Prostate gland (tissue), 2 donors: ENCODE measurements around the gene INPP5A. TPM values are rescaled to one million over a fixed set of nuclear protein-coding genes. Genes with fewer than 3 reads are reported as not detected.

Experiments
- DNase-seq: peaks from one replicate; pipeline ENCODE4 v3.0.0-alpha.2; 2019; ENCODE audit warnings: low spot score
- H3K27ac ChIP-seq, 2 donors: fragments of 200-600 bp; sonication (generic); 2 replicates each; pipeline ENCODE4 v1.5.1; 2017 to 2019
- H3K27me3 ChIP-seq: fragments of 200-600 bp; sonication (generic); replicated peaks from 2 replicates; pipeline ENCODE4 v1.5.1; 2019; ENCODE audit not compliant: insufficient read depth
- H3K36me3 ChIP-seq, 2 donors: fragments of 200-600 bp; sonication (generic); 1 replicate in 1 of 2; 2 replicates in 1 of 2; pipeline versions ENCODE4 v1.5.1 to v1.8.1; 2017 to 2019
- H3K4me1 ChIP-seq: fragments of 200-600 bp; sonication (generic); replicated peaks from 2 replicates; pipeline ENCODE4 v1.5.1; 2019
- H3K4me3 ChIP-seq, 2 donors: fragments of 200-600 bp; sonication (generic); 2 replicates each; pipeline ENCODE4 v1.5.1; 2017 to 2019
- H3K9me3 ChIP-seq: fragments of 200-600 bp; sonication (generic); 2 replicates; pipeline ENCODE4 v1.5.1; 2017
- CTCF ChIP-seq, 4 experiments: fragments of 200-600 bp in 2 of 4; fragments of 450-650 bp in 2 of 4; sonication (generic) in 2 of 4; IDR thresholded peaks; 1 replicate in 3 of 4; 2 replicates in 1 of 4; pipeline ENCODE4 v1.5.1; 2016 to 2019; ENCODE audit warnings: antibody characterized with exemption in 4 of 4, mild to moderate bottlenecking in 2 of 4, moderate library complexity in 2 of 4
- POLR2A ChIP-seq: fragments of 450-650 bp; IDR thresholded peaks from one replicate; pipeline ENCODE4 v1.6.1; 2016; ENCODE audit warnings: antibody characterized with exemption, mild to moderate bottlenecking
- POLR2AphosphoS5 ChIP-seq: sonication (generic); formaldehyde crosslinking; IDR thresholded peaks from one replicate; pipeline ENCODE4 v1.6.1; 2017; ENCODE audit warnings: antibody characterized with exemption
- WGBS: methylation state at CpG from one replicate; pipeline ENCODE4 v1.1.5; 2018; 5-methylcytosine and 5-hydroxymethylcytosine counted together
- intact Hi-C: fragments of 100-400 bp; cut with DNase I; formaldehyde crosslinking; loops from one replicate; pipeline ENCODE4 v1.14.2; 2022
- total RNA-seq, 2 donors: library from RNA; depleted of rRNA; stranded (reverse); fragments of >200 nt; gene quantifications; one replicate each; pipeline ENCODE4 v1.1.0, GENCODE V29; 2016

INPP5A gene
- total RNA-seq, 2 donors from 2014 or later: 49.5 to 83.3 TPM

- H3K27me3 ChIP-seq: no peaks in the 10 kb centered on the region
- DNase-seq: no peak
- H3K36me3 ChIP-seq: no peaks in the 10 kb centered on the region
- 90% methylated on average over 11 of the region's 11 CpGs for WGBS
- TF ChIP-seq POLR2AphosphoS5 (no peak), POLR2A (no peak)
- intact Hi-C loops: no loop called here
- no peaks in the 10 kb centered on the region for H3K9me3 ChIP-seq
- no peaks in the 10 kb centered on the region for H3K4me1 ChIP-seq
- no peak overlapping the region for H3K4me3 ChIP-seq
- H3K27ac ChIP-seq: no peak overlapping the region
Measured at GRCh38 chr10:132804287-132804686, 266.7 kb downstream of the INPP5A start.

DNA sequence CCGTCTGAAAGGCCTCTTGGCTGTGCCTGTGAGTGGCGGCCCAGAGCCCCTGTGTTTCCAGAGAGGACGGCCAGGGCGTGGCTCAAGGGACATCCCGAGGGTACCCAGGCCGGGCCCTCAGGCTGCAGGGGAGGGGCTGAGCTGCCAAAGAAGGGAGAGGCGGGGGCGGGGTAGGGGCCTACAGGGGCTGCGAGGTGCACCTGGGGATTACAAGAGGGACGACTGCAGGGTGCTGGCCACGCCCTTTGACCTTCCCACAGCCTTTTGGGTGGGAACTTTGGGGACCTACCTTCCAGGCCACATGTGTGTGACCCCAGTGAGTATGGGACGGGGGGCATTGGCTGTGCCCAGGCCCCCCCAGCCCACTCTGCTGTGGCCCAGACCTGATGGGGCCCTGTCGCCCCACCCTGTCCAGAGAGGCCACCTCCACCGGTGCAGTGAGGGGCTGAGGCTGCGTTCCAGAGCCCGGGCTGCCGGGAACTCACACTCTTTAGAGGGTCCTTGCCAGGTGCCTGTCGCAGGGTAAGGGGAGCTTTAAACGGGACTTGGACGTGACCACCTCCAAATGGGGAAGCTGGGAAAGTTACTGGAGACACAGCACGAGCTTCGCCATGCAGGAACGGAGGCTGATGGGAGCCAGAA lies 267.3 kb downstream of the INPP5A start:
- H3K27ac ChIP-seq: no peak overlapping the region
- no peaks in the 10 kb centered on the region for H3K27me3 ChIP-seq
- 66% methylated on average over 23 of the region's 23 CpGs for WGBS
- TF ChIP-seq CTCF (IDR thresholded peaks at IDR 0.05) (no peak), POLR2A (no peak), POLR2AphosphoS5 (no peak)
- H3K4me3 ChIP-seq: no peak overlapping the region
- no peaks in the 10 kb centered on the region for H3K9me3 ChIP-seq
- H3K36me3 ChIP-seq: no peaks in the 10 kb centered on the region
- no peaks in the 10 kb centered on the region for H3K4me1 ChIP-seq
- intact Hi-C loops: no loop called here
- no peak for DNase-seq

DNA sequence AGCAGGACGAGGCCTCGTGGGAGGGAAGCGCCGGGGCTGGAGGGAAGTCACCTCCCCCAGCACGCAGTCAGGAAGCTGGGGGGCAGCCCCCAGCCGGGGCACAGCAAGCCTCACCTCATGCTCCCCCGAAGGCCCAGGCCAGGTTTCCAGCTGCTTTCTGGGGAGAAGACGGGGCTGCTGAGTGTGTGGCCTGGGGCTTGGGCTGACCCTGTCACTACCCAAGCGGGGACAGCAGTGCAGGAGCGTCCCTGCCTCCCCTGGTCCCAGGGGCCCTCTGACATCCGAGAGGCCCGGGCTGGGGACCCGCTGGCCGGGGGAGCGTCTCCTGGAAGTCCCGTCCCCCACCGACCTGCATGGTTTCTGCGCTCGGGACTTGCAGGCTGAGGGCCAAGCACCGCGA lies 268.0 kb downstream of the INPP5A start:
- no peaks in the 10 kb centered on the region for H3K27me3 ChIP-seq
- no peaks in the 10 kb centered on the region for H3K9me3 ChIP-seq
- no peaks in the 10 kb centered on the region for H3K4me1 ChIP-seq
- intact Hi-C loops: no loop called here
- H3K27ac ChIP-seq: no peak overlapping the region
- DNase-seq: no peak
- no peak overlapping the region for H3K4me3 ChIP-seq
- 68% methylated on average over 21 of the region's 21 CpGs for WGBS
- no peaks in the 10 kb centered on the region for H3K36me3 ChIP-seq
- TF ChIP-seq POLR2AphosphoS5 (no peak), CTCF (IDR thresholded peaks at IDR 0.05) (no peak), POLR2A (no peak)

DNA sequence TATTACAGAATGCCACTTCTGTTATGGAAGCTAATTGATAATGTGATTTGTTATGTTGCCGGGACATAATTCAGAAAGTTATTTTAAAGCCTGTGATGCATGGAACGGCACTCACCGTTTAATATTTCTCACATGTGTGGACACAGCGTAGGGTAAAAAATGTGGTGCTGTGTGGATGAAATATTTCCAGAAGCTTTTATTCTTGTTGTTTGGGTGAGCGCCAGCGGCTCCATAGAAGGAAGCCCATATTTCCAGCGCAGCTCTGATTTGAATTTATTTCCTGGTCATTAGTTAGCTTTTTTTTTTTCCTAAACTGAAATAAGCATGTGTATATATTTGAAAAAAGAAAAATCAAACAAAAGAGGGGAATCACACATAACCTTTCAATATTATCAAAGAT lies 268.5 kb downstream of the INPP5A start:
- no peak for DNase-seq
- H3K36me3 ChIP-seq: no peaks in the 10 kb centered on the region
- 44% methylated on average over 7 of the region's 7 CpGs for WGBS
- no peaks in the 10 kb centered on the region for H3K4me1 ChIP-seq
- no peak overlapping the region for H3K4me3 ChIP-seq
- H3K27me3 ChIP-seq: peaks cover 3% of the 10 kb centered on the region
- no peak for TF ChIP-seq POLR2AphosphoS5
- intact Hi-C loops: no loop called here
- H3K27ac ChIP-seq: no peak overlapping the region
- no peaks in the 10 kb centered on the region for H3K9me3 ChIP-seq

DNA sequence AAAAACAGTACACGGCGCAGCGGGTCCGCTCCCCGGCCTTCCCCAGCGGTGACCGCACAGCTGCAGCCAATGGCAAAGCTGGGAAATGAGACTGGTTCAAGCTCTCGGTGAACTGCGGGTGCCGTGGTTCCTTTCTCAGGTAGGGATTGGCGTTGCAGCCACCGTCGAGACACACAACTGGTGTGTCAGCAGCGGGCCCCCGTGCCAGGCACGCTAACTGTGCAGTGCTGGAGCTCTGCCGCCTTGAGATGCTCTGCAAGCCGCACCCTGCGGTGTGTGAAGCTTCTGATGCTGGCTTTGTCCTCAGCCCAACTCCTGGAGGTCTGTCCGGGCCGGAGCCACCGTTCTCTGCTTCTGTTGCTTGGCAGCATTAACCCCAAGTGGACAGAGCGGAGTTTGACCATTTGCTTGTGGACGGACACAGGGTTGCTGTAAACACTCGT lies 269.0 kb downstream of the INPP5A start:
- Histone ChIP-seq H3K27ac (no peak overlapping the region), H3K9me3 (no peaks in the 10 kb centered on the region), H3K4me3 (no peak overlapping the region), H3K36me3 (no peaks in the 10 kb centered on the region), H3K27me3 (peaks cover 5% of the 10 kb centered on the region), H3K4me1 (no peaks in the 10 kb centered on the region)
- TF ChIP-seq POLR2A (no peak), CTCF (IDR thresholded peaks at IDR 0.05) (no peak), POLR2AphosphoS5 (no peak)
- intact Hi-C loops: no loop called here
- no peak for DNase-seq
- 83% methylated on average over 24 of the region's 25 CpGs for WGBS

- TF ChIP-seq CTCF (IDR thresholded peaks at IDR 0.05) (no peak), POLR2AphosphoS5 (no peak), POLR2A (no peak)
- Histone ChIP-seq H3K4me3 (no peak overlapping the region), H3K36me3 (no peaks in the 10 kb centered on the region), H3K4me1 (no peaks in the 10 kb centered on the region), H3K9me3 (no peaks in the 10 kb centered on the region), H3K27me3 (peaks cover 5% of the 10 kb centered on the region), H3K27ac (no peak overlapping the region)
- no peak for DNase-seq
- intact Hi-C loops: no loop called here
- 94% methylated on average over 22 of the region's 27 CpGs for whole genome bisulfite sequencing
Measured at GRCh38 chr10:132807621-132808049, 270.0 kb downstream of the INPP5A start.
